GM21447 (cell line): ENCODE results near the gene URGCP.
A peak's percentile ranks its signal among the peaks of the same experiment; 100 is the strongest.
"Not testable (repeated sequence)": the region's sequence is repeated elsewhere in the genome, so short reads cannot be mapped to it uniquely, and the experiment has no call there.

Source experiments
- ATAC-seq: cut with Tn5 transposase; IDR thresholded peaks from one replicate; pipeline ENCODE4 v1.9.1; 2021; ENCODE audit not compliant: unreplicated experiment

URGCP gene

GRCh38 chr7:43922726-43923125 lies 16.3 kb upstream of the URGCP start:
- no peak for ATAC-seq

- no peak for ATAC-seq
Measured at GRCh38 chr7:43921423-43921822, 15.0 kb upstream of the URGCP start.

- no peak for ATAC-seq
Measured at GRCh38 chr7:43915907-43916306, 9.5 kb upstream of the URGCP start.

GRCh38 chr7:43914795-43915194 lies 8.4 kb upstream of the URGCP start:
- no peak for ATAC-seq

GRCh38 chr7:43905956-43906330 lies 453 bp downstream of the URGCP start:
- peak; percentile 36 for ATAC-seq

- no peak for ATAC-seq
Measured at GRCh38 chr7:43905209-43905946, 1.0 kb downstream of the URGCP start.

DNA sequence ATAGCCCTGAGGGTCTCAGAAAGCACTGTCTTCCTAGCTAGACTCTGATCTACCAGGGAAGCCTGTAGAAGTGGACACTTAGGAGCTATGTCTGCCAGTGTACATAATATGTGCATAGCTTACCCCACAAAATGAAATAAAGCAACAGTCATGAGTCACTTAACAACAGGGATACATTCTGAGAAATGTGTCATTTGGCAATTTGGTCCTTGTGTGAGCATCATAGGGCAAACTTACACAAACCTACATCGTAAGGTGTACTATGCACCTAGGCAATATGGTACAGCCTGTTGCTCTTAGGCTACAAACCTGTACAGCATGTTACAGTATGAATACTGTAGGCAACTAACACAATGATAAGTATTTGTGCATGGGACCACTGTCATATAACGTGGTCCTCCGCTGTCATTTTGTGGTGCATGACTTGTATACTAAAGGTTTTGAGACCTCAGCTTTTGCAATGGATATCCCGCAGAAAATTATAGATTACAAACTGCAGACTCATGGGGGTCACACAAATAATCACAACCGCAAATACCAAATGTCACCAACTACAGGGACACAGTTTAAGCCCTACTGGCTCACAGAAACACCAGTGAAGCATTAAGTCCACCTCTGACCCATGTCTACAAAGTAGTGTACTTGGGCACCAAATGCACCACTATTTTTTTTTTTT lies 1.7 kb downstream of the URGCP start:
- ATAC-seq = no peak

DNA sequence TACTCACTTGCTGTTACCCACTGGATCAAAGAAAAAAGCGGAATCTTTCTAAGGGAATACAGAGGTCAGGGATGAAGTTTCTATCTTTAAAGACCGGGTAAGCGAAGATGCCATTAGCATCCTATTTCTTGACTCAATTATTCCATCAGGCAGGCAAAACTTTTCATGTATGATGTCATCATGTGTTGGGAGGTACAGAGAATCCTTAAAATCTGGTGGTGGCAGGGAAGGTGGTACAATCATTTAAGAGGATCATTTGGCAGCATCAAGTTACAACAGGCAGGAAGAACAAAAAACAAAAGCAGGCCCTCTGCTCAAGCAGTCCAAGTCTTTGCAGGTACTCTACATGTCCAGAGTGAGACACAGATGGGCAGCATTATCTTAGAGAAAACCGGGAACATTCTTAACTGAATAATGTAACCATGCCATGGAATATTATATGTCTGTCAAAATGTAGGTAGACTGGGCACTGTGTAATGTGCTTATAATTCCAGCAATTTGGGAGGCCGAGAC lies 3.8 kb downstream of the URGCP start:
- ATAC-seq = no peak

GRCh38 chr7:43898571-43898970 lies 7.8 kb downstream of the URGCP start:
- ATAC-seq = not testable (repeated sequence)

GRCh38 chr7:43895847-43896415 lies 10.5 kb downstream of the URGCP start:
- no peak for ATAC-seq

DNA sequence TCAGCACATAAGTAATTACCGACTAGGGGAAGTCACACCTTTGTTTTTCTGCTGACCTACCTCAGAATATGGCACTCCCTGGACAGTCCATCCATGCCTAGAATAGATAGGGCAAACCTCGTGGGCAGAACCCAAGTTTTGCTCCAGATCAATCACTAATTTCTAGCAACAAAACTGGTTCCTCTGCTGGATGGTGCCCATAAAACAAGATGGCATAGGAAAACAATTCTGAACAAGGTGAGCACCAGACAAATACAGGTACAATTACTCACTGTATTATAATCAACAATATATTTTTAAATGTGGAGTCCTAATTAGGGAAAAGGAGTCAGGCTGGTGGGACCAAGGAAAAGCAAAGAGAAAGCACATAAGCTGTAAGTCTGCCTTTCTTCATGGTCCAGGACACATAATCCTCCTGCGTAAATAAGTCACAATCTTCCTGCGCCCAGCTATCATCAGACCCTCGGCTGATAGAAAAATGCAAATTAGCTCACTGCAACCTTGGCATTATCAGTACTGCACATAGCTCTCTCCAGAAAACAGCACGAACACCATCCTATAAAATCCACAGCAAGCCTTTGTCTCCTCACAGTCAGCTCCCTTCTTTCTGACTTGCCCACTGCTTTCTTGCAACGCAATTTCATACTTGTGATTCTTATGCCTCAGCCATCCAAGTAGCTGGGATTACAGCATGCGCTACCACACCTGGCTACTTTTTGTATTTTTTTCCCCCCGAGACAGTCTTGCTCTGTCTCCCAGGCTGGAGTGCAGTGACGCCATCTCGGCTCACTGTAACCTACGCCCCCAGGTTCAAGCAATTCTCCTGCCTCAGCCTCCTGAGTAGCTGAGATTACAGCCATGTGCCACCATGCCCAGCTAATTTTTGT lies 15.1 kb downstream of the URGCP start:
- ATAC-seq = no peak

GRCh38 chr7:43890468-43890867 lies 15.9 kb downstream of the URGCP start:
- ATAC-seq = no peak

DNA sequence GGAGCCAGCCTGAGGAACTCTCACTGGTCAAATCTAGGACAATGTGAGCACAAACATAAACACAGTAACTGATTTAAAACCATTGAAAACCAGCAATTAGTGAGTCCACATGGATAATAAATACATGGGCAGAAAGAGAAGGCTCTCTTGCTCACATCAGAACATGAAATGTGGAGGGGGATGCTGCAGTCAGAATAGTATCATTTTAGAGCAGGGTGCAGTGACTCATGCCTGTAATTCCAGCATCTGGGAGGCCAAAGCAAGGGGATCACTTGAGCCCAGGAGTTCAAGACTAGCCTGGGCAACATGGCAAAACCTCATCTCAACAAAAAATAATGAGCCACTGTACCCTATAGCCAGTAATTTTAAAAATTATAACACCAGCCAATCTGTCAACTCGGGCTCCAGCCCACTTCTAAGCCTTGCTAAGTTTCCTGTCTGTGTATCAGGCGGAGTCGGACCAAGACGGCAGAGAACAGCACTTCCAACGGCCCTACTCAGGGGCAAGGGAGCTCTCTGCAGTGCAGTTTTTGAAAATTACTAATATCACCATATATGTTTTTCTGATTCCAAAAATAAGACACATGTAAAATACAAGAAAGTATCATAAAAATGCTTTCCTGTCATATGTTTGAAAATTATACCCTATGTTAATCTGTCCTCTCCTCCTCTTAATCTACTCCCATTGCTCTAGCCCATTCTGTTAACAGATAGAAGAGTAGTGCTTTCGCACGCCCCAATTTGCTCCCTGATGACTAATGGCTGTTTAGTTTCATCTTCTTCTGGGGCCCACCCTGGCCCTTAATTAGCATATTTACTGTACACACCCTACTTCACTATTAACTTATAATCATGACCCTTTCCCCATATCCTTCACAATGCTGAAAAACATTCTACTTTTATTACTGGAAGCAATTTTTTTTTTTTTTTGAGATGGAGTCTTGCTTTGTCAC lies 17.1 kb downstream of the URGCP start:
- ATAC-seq = no peak

DNA sequence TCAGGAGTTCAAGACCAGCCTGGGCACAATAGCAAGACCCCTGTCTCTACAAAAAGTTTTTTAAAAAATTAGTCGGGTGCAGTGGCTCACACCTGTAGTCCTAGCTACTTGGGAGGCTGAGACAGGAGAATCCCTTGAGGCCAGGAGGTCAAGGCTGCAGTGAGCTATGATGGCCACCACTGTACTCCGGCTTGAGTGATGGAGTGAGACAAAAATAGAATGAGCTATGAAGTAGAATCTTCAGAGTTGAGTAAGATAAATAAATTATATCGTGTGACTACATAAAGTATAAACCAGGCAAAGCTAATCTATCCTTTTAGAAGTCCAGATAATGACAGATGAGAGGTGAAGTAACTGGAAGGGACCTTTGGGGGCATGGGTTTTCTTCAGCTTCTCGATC lies 21.8 kb downstream of the URGCP start:
- no peak for ATAC-seq

DNA sequence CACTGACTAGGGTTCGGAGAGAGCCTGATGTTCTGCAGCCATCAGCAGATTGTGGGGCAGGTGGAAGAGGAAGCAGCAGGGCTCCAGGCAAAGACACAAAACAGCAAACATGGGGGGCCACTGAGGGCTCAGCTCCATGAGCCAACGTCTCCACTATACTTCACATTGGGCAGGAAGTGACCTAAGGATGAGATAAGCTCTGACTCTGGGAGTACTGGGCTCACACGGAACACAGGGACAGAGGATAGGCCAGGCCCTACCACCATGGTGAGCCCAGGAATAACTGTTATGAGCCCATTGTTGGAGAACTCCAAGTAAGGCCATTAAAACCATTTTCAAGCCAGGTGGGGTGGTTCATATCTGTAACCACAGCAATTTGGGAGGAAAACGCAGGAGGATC lies 22.2 kb downstream of the URGCP start:
- no peak for ATAC-seq

DNA sequence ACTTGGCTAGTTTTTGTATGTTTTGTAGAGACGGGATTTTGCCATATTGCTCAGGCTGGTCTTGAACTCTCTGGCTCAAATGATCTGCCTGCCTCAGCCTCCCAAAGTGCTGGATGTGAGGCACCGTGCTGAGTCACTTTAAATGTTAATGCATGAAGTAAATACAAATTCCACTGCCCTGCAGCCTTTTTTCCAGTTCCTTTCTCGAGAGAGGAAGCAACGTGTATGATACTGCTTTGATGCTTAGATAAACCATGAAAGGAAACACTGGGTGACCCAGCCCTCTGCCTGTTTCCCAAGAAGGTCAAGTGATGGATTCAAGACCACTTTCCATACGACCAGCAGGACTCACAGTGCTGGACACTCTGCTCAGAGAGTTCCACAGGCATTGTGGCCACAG lies 25.8 kb downstream of the URGCP start:
- ATAC-seq = no peak

GRCh38 chr7:43879477-43879876 lies 26.9 kb downstream of the URGCP start:
- no peak for ATAC-seq

- no peak for ATAC-seq
Measured at GRCh38 chr7:43878867-43879266, 27.5 kb downstream of the URGCP start.

DNA sequence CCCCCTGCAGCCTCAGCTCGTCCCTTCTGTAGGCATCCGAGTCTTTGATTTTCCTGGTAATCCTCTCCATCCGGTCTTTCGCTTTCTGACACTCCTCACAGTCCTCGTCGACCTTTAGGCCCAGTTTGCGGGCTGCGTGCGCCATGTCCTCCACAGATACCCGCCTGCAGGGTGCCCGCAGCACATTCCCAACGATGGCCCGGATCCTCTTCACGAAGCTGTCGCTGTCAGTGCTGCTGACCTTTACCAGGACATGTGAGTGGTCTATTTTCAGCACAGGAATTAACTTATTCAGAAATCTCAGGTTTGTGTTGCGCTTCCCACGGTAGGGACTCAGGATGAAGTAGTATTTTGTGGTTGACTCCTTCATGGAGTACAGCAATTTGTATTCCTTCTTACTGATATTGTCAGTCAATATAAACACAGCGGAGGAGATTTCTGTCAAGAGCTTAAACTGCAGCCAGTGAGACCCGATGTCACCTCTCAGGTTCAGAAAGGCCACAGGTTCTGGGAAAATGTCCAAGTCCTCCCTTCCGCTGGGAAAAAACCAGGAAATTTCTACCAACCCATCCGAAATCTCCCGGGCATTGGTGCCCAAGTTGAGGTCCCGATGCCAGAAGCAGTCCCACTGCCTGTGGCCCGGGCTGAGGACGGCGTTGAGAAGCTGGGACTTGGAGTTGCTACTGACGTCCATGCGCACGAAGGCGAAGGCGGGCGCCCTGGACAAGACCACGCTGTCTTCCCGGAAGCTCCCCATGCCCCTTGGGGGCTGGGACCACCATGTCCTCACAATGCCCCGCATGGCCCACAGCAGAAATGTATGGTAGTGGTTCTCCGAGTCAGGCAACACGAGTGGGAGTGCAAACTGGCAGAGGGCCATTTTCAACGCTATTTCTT lies 28.2 kb downstream of the URGCP start:
- ATAC-seq = no peak
